GM06990 (cell line): Measurements from ENCODE around the gene CELF5.

Source experiments
- DNase-seq: peaks from one replicate; pipeline ENCODE4 v3.0.0-alpha.2; 2011; ENCODE audit not compliant: insufficient read length; ENCODE audit errors: extremely low read depth
- H3K27me3 ChIP-seq: replicated peaks from 2 replicates; pipeline ENCODE4 v1.6.0; 2011; ENCODE audit warnings: low read length; ENCODE audit not compliant: control insufficient read depth, insufficient read depth
- H3K36me3 ChIP-seq: 2 replicates; pipeline ENCODE4 v1.5.1; 2011; ENCODE audit warnings: low read length; ENCODE audit not compliant: control insufficient read depth, insufficient read depth
- H3K4me3 ChIP-seq: replicated peaks from 2 replicates; pipeline ENCODE4 v1.5.1; 2011; ENCODE audit warnings: low read depth, mild to moderate bottlenecking, control low read depth, low read length
- TF ChIP-seq, protein P1 (sequence below): IDR thresholded peaks from 2 replicates; pipeline ENCODE4 v1.5.1; 2011; ENCODE audit warnings: low read length, control low read depth, mild to moderate bottlenecking, inconsistent platforms; ENCODE audit not compliant: insufficient read depth, poor library complexity, severe bottlenecking

CELF5 gene

DNA sequence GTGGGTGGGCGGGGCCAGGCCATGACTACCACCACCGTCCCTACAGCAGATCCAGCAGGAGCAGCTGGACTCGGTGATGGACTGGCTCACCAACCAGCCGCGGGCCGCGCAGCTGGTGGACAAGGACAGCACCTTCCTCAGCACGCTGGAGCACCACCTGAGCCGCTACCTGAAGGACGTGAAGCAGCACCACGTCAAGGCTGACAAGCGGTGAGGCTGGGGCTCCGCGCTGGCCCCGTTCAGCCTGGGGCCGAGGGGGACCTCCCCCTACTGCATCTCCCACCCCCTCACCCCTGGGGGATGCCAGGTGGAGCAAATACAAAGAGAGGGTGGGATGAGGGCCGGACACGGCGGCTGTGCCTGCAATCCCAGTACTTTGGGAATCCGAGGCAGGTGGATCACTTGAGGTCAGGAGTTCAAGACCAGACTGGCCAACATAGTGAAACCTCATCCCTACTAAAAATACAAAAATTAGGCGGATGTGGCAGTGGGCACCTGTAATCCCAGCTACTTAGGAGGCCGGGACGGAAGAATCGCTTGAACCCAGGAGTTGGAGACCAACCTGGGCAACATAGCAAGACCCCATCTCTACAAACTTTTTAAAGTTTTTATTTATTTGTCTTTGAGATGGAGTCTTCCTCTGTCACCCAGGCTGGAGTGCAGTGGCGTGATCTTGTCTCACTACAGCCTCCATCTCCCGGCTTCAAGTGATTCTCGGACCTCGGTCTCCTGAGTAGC is 18.1 kb upstream of the CELF5 start:
- DNase-seq, result no peak
- TF ChIP-seq, protein P1, sequence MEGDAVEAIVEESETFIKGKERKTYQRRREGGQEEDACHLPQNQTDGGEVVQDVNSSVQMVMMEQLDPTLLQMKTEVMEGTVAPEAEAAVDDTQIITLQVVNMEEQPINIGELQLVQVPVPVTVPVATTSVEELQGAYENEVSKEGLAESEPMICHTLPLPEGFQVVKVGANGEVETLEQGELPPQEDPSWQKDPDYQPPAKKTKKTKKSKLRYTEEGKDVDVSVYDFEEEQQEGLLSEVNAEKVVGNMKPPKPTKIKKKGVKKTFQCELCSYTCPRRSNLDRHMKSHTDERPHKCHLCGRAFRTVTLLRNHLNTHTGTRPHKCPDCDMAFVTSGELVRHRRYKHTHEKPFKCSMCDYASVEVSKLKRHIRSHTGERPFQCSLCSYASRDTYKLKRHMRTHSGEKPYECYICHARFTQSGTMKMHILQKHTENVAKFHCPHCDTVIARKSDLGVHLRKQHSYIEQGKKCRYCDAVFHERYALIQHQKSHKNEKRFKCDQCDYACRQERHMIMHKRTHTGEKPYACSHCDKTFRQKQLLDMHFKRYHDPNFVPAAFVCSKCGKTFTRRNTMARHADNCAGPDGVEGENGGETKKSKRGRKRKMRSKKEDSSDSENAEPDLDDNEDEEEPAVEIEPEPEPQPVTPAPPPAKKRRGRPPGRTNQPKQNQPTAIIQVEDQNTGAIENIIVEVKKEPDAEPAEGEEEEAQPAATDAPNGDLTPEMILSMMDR, result no peak
- H3K4me3 ChIP-seq, result no peak overlapping the region
- peaks cover 22% of the 10 kb centered on the region for H3K36me3 ChIP-seq
- H3K27me3 ChIP-seq, result no peaks in the 10 kb centered on the region

DNA sequence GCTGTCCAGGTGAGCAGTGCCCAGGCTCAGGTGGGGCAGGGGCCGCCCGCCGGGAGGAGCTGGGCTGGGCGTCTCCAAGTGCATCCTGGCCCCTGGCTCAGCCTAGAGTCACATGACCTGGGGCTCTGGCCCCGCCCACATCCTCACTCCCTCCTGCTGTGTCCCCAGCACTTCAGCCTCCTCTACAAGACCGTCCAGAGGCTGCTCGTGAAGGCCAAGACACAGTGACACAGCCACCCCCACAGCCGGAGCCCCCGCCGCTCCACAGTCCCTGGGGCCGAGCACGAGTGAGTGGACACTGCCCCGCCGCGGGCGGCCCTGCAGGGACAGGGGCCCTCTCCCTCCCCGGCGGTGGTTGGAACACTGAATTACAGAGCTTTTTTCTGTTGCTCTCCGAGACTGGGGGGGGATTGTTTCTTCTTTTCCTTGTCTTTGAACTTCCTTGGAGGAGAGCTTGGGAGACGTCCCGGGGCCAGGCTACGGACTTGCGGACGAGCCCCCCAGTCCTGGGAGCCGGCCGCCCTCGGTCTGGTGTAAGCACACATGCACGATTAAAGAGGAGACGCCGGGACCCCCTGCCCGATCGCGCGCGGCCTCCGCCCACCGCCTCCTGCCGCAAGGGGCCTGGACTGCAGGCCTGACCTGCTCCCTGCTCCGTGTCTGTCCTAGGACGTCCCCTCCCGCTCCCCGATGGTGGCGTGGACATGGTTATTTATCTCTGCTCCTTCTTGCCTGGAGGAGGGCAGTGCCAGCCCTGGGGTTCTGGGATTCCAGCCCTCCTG is 16.8 kb upstream of the CELF5 start:
- H3K27me3 ChIP-seq, result no peaks in the 10 kb centered on the region
- no peak for DNase-seq
- peaks cover 22% of the 10 kb centered on the region for H3K36me3 ChIP-seq
- H3K4me3 ChIP-seq, result no peak overlapping the region
- TF ChIP-seq, protein P1, result no peak

DNA sequence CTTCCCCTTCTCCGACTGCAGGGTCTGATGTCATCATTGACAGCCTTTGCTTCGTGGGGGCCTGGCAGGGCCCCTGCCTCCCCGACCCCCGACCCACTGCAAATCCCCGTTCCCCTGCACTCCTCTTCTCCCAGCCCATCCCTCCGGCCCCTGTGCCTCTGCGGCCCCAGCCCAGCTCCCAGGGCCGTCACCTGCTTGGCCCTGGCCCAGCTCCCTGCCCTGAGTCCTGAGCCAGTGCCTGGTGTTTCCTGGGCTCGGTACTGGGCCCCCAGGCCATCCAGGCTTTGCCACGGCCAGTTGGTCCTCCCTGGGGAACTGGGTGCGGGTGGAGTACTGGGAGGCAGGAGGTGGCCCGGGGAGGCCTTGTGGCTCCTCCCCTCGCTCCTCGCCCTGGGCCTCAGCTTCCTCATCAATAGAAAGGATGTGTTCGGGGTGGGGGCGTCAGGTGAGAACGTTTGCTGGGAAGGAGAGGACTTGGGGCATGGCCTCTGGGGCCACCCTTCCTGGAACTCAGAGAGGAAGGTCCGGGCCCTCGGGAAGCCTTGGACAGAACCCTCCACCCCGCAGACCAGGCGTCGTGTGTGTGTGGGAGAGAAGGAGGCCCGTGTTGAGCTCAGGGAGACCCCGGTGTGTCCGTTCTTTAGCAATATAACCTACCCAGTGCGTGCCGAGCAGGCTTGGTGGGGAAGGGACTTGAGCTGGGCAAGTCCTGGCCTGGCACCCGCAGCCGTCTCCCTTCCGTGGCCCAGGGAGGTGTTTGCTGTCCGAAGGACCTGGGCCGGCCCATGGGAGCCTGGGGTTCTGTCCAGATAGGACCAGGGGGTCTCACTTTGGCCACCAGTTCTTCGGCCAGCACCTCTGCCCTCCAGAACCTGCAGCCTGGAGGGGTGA is 15.9 kb upstream of the CELF5 start:
- Histone ChIP-seq H3K27me3 (no peaks in the 10 kb centered on the region), H3K4me3 (no peak overlapping the region), H3K36me3 (peaks cover 18% of the 10 kb centered on the region)
- DNase-seq, result no peak
- TF ChIP-seq, protein P1, result no peak

DNA sequence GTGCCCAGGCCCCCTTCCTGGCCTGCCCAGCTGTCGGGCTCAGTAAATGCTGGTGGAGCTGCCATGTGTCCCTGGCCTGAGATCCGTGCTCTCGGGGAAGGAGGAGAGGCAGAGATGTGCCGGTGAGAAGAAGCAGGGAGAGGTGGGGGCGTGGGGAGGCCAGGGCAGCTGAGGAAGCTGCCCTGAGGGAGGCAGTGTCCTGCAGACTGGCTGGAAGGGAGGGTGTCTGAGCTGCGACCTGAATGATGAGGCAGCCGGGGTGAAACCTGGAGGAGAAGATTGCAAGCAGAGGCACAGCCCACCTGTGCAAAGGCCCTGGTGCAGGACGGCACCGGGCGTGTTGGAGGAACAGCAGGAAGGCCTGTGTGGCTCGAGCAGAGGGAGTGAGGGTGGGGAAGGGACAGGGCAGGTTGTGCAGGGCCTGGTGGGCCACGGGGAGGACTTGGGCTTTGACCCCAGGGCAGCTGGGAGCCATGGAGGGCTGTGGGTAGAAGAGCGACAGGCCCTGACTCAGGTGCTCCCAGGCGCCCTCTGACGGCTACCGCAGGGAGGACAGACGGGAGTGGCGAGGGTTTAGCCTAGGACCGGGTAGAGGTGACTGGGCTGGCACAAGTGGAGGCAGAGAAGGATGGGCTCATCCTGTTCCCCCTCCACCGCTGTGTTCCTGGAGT is 14.0 kb upstream of the CELF5 start:
- TF ChIP-seq, protein P1, result peak; percentile 88
- H3K4me3 ChIP-seq, result no peak overlapping the region
- peak; percentile 56 for DNase-seq

DNA sequence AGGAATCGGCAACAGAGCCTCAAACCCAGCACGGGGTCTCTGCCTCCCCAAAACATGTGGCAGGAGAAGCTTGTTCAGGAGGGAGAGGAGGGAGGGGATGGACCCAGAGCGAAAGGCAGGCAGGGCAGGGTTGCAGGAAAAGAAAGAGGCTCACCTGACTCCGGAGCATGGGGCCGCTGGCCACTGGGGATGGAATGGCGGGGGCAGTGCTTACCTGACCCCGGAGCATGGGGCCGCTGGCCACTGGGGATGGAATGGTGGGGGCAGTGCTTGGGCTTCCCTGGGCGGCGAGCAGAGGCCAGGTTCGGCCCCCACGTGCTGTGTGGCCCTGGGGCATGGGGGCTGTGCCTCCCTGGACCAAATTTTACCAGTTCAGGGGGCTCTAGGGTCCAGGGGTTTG is 13.3 kb upstream of the CELF5 start:
- no peaks in the 10 kb centered on the region for H3K27me3 ChIP-seq
- TF ChIP-seq, protein P1, result no peak
- DNase-seq, result no peak
- H3K36me3 ChIP-seq, result peaks cover 8% of the 10 kb centered on the region
- no peak overlapping the region for H3K4me3 ChIP-seq

More for the DNA sequence above, 14.0 kb upstream of the CELF5 start:
- peaks cover 9% of the 10 kb centered on the region for H3K36me3 ChIP-seq
- H3K27me3 ChIP-seq, result no peaks in the 10 kb centered on the region
